OCI-LY3 (cell line): ENCODE data around the gene FGGY.

Source experiments
- EZH2phosphoT487 ChIP-seq: fragments of 200-600 bp; shearing (Covaris generic); IDR thresholded peaks from 2 replicates; pipeline ENCODE4 v1.6.1; 2018; ENCODE audit warnings: antibody characterized with exemption, mixed run types, low read depth
- TF ChIP-seq, protein P1 (sequence below): fragments of 200-600, 300-600 bp; sonication (generic); IDR thresholded peaks from 2 replicates; pipeline ENCODE4 v1.5.1; 2014; ENCODE audit warnings: antibody characterized with exemption, low read length, low read depth

DNA sequence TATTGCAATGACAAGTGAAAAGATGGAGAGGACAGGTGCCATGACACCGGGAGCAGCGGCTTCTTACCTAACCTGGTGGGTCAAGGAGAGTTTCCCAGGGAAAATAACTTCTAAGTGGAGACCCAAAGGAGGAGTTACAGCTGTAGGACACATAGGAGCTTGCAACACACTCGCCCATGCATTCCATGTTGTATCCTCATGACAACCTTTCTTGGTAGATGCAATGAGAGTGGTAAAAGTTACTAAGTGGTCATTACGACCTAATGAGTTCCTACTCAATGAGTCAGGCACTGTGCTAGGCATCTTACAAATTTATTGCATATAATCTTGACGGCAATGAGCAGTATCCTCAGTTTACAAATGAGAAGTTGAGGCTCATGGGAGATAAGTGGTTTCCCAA lies 398.4 kb downstream of the FGGY start:
- TF ChIP-seq, protein P1, sequence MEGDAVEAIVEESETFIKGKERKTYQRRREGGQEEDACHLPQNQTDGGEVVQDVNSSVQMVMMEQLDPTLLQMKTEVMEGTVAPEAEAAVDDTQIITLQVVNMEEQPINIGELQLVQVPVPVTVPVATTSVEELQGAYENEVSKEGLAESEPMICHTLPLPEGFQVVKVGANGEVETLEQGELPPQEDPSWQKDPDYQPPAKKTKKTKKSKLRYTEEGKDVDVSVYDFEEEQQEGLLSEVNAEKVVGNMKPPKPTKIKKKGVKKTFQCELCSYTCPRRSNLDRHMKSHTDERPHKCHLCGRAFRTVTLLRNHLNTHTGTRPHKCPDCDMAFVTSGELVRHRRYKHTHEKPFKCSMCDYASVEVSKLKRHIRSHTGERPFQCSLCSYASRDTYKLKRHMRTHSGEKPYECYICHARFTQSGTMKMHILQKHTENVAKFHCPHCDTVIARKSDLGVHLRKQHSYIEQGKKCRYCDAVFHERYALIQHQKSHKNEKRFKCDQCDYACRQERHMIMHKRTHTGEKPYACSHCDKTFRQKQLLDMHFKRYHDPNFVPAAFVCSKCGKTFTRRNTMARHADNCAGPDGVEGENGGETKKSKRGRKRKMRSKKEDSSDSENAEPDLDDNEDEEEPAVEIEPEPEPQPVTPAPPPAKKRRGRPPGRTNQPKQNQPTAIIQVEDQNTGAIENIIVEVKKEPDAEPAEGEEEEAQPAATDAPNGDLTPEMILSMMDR: no peak
- no peak for TF ChIP-seq EZH2phosphoT487
